ENCODE measurements around the gene P2RY2.

The P2RY2 gene

GRCh38 chr11:73204711-73205121 lies 13.4 kb upstream of the P2RY2 start:
- no peak overlapping the region for H3K4me3 ChIP-seq (ENCODE audit: low read depth, low read length)
- DNase-seq (ENCODE audit: low read depth), result no peak
- no peak for TF ChIP-seq CTCF (IDR thresholded peaks at IDR 0.05; ENCODE audit: control insufficient read depth, extremely low read depth, insufficient read depth)

GRCh38 chr11:73205661-73206343 lies 12.3 kb upstream of the P2RY2 start:
- DNase-seq (ENCODE audit: low read depth), result no peak
- no peak overlapping the region for H3K4me3 ChIP-seq (ENCODE audit: low read depth, low read length)
- no peak for TF ChIP-seq CTCF (IDR thresholded peaks at IDR 0.05; ENCODE audit: control insufficient read depth, extremely low read depth, insufficient read depth)

- no peak for DNase-seq (ENCODE audit: low read depth)
- TF ChIP-seq CTCF (IDR thresholded peaks at IDR 0.05; ENCODE audit: control insufficient read depth, extremely low read depth, insufficient read depth), result no peak
- no peak overlapping the region for H3K4me3 ChIP-seq (ENCODE audit: low read depth, low read length)
These were observed 11.3 kb upstream of the P2RY2 start for GRCh38 chr11:73206801-73207200.

- TF ChIP-seq CTCF (IDR thresholded peaks at IDR 0.05; ENCODE audit: control insufficient read depth, extremely low read depth, insufficient read depth), result no peak
- H3K4me3 ChIP-seq (ENCODE audit: low read depth, low read length), result no peak overlapping the region
- no peak for DNase-seq (ENCODE audit: low read depth)
These were observed 8.2 kb upstream of the P2RY2 start for GRCh38 chr11:73209892-73210291.

GRCh38 chr11:73210916-73211667 lies 7.0 kb upstream of the P2RY2 start:
- TF ChIP-seq CTCF (IDR thresholded peaks at IDR 0.05; ENCODE audit: control insufficient read depth, extremely low read depth, insufficient read depth), result no peak
- no peak for DNase-seq (ENCODE audit: low read depth)
- no peak overlapping the region for H3K4me3 ChIP-seq (ENCODE audit: low read depth, low read length)

- no peak for DNase-seq (ENCODE audit: low read depth)
- TF ChIP-seq CTCF (IDR thresholded peaks at IDR 0.05; ENCODE audit: control insufficient read depth, extremely low read depth, insufficient read depth), result no peak
These were observed 4.6 kb upstream of the P2RY2 start for GRCh38 chr11:73213196-73214143.

More at GRCh38 chr11:73213196-73214143, 4.6 kb upstream of the P2RY2 start:
- no peak overlapping the region for H3K4me3 ChIP-seq (ENCODE audit: low read depth, low read length)
